HUDEP-2 (cell line): ENCODE results near the gene ATXN10.
"Not testable (repeated sequence)": the region's sequence is repeated elsewhere in the genome, so short reads cannot be mapped to it uniquely, and the experiment has no call there.

Experiments
- DNase-seq, 76 experiments: peaks; one replicate each; lab custom pipeline; 2025; ENCODE audit not compliant: unreplicated experiment in 76 of 76; lab: John Stamatoyannopoulos, UW

ATXN10 gene, protein sequence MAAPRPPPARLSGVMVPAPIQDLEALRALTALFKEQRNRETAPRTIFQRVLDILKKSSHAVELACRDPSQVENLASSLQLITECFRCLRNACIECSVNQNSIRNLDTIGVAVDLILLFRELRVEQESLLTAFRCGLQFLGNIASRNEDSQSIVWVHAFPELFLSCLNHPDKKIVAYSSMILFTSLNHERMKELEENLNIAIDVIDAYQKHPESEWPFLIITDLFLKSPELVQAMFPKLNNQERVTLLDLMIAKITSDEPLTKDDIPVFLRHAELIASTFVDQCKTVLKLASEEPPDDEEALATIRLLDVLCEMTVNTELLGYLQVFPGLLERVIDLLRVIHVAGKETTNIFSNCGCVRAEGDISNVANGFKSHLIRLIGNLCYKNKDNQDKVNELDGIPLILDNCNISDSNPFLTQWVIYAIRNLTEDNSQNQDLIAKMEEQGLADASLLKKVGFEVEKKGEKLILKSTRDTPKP

DNA sequence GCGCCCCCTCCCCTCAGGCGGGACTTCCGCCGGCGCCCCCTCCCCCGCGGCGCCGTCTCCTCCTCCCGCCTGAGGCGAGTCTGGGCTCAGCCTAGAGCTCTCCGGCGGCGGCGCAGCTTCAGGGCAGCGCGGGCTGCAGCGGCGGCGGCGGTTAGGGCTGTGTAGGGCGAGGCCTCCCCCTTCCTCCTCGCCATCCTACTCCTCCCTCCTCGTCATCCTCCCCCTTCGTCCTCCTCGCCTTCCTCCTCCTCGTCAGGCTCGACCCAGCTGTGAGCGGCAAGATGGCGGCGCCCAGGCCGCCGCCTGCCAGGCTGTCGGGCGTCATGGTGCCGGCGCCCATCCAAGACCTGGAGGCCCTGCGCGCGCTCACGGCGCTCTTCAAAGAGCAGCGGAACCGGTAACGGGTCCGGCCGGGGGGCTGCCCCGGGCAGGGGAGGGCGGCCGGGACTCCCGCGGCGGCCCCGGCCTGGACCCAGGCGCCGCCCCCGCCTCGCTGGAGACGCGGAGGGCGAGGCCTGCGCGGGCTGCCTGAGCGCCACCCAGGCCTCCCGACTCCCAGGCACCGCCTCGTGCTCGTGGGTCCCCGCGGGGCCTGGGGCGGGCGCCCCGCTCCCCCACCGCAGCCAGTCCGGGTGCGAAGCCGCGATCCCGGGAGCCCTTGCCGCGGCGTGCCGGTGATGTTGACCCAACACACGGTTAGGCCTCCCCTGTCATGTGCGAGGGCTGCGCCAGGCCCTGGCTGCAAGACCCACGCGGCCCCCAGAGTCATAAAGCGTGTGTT, at the start of gene ATXN10:
TSS of gene ATXN10 (plus strand) at position 52 of the 781 bp plus-strand sequence. CDS start at position 282, 230 bp downstream.
- DNase-seq, result peak in 62 of 76 experiments; percentile 12 to 83 (median 50)

DNA sequence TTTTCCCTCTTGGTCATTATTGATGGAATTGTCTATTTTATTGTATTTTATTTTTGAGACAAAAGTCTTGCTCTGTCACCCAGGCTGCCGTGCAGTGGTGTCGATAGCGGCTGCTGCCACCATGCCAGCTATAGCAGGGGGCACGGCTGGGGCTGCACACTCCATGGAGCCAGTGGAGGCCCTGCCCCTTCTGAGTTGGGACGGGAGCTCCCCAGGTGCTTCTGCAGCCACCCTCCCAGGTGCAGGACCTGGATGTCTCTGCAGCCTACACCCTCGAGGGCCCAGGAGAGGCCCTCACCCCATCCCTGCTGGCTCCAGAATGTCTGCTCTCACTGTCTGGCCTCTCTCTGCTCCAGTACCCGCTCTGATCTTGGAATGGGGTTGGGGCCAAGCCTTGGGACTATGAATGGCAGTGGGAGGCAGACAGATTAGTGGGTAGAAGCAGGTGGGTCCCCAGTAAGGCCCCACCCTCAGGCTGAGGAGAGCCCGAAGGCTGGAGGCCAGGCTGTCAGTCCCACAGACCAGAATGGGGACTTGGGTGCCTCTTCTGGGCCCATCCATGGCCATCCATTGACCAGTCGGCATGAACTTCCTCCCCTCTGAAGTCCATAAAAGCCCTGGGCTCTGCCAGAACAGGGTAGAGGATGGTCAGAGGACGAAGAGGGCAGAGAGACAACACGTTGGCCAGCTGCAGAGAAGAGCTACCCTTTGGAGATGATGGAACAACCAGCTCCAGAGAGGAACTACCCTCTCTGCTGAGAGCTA, 49.6 kb upstream of the ATXN10 start:
- no peak for DNase-seq

DNA sequence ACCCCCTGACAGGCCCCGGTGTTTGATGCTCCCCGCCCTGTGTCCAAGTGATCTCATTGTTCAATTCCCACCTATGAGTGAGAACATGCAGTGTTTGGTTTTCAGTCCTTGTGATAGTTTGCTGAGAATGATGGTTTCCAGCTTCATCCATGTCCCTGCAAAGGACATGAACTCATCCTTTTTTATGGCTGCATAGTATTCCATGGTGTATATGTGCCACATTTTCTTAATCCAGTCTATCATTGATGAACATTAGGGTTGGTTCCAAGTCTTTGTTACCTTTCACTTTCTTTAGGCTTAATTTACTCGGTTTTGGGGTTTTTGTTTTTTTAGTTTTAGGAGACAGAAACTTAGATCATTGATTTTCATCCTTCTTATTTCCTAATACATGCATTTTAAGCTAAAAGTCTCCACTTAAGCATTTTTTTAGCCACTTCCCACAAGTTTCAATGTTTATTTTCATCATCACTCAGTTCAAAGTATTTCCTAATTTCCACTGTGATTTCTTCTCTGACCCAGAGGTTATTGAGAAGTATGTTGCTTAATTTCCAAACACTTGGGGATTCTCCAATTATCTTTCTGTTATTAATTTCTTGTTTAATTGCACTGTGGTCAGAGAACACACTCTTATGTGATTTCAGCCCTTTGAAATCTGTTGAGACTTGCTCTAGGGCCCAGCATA, 48.0 kb upstream of the ATXN10 start:
- not testable (repeated sequence) for DNase-seq

DNA sequence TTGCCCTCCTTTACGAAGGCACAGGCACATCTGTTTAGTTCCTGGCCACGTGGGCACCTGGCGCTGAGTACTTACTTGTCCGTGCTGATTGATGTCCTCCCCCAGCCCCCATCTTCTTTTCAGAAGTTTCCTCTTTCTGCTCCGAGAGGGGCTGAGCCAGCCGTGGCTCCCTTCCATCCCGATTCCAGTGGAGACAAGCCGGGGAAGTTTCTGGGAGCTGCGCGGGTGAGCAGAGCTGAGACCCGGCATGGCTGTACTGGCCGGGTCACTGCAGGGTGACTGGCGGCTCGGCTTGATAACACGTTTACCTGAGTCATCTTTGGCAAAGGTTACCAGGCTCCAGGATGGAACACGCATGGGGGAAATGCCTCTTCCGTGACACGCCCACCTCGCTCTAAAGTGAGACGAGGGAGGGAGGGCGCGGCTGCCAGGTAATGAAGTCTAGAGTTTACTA, 45.4 kb upstream of the ATXN10 start:
- no peak for DNase-seq

DNA sequence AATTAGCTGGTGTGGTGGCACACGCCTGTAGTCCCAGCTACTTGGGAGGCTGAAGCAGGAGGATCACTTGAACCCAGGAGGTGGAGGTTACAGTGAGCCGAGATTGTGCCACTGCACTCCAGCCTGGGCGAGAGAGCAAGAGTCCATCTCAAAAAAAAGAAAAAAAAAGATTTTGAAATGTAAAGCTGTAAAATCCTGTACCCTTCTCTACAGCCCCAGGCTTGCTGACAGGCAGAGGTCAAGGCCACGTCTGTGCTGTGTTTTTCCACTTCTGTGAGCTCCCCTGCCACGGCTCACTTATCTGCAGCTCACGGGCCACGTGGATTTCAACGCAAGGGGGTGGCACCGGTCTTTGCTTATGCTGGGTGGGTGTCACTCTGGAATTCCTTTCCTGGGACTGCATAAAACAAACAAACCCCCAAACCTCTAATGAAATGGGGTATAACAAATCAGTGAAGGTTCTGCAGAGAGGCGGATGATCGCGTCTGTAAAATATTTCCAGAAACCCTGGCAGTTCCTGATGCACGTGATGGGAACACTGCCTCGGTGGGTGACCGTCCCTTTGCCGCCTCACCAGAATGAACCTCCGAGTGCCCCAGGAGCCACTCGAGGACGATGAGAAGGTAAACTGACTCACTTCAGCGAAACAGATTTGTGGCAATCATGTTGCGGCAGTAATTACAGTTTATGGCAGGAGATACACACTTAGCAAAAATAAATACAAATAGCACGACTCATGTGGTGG, 44.0 kb upstream of the ATXN10 start:
- no peak for DNase-seq

DNA sequence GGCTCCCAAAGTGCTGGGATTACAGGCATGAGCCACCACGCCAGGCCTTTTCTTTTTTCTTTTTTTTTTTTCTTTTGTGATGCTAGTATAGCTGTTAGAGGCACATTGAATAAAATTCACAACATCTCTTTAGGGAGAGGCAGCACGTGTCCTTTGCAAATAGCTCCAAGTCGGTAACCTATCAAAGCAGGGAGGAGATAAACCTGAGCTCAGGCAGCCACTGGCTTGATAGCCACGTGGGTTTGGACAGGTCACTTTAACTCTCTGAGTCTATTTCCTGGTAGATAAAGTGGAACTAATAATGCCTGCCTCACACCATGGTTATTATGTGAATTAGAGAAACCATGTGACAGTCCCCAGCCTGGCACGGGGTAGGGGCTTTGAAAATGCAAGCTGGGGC, 43.1 kb upstream of the ATXN10 start:
- DNase-seq, result no peak

DNA sequence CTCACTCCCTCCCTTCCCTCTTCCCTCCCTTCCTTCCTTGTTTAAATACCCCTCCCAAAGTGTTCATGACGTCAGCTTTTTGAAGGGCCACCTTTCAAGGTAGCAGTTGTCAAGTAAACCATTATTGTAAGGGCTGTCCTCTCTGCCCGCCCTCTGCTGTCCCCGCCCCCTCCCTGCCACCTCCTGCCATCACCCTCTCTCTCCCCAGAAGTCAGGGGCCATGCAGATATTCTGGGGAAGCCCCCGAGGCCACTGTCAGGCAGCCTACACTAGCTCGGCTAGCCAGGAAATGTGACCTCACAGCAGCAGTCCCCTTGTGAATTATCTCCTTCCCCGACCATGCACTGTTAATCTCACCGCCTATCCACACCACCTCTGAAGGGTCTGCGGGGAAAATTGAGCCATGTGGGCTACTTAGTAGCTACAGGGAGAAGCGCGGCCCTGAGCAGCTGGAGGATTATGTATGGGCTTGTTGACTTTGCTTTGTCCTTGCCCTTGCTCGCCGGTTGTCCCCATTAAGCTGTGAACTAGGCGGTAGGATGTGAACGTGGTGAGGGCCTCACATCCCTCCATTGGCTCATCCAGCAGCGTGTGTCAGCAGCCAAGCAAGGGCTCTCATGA, 42.1 kb upstream of the ATXN10 start:
- no peak for DNase-seq

DNA sequence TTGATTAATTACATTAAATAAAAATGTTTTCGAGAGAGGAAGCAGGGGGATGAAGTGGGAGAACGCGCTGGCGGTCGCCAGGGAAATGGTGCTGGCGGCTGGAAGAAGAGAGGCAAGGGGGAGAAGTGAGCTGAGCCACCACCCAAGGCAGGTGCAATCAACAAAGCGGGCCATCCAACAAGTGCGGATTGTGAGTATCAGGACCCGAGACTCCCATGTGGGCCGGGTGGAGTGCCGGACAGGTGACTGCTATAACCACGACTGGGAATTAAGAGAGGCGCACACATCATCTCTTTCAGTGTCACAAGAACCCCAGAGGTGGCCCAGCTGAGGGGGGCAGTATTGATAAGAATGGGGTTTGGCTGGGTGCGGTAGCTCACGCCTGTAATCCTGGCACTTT, 41.2 kb upstream of the ATXN10 start:
- DNase-seq, result no peak

DNA sequence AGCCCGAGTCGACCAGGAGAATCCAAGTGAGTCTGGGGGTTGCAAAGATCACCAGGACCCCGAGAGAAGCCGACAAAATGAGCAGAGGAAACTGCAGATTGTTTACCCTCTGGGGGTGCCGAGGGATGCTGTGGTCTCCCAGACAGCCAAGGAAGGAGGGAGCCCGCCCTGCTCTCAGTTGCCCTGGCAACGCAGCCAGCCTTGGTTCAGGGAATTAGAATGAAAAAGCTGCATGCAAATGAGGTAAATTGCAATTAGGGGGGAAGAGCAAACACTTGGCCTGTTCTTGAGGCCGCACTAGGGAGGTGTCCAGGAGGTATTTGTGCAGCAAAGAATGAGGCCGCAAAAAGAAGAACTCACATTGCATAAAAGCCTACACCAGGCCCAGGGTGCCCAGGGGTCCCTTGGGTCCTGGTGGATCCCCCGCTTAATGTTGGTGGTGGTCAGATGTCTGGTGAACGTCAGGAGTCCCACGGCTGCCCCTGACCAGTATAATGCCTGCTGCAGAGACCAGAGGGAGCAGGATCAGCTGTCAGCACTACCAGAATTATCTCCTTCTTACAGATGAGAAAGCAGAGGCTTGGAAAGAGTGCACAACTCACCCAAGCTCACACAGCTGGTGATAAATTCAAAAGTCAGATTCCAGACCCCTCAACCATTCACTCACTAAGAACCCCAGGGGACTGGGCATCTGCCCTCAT, 40.3 kb upstream of the ATXN10 start:
- no peak for DNase-seq

DNA sequence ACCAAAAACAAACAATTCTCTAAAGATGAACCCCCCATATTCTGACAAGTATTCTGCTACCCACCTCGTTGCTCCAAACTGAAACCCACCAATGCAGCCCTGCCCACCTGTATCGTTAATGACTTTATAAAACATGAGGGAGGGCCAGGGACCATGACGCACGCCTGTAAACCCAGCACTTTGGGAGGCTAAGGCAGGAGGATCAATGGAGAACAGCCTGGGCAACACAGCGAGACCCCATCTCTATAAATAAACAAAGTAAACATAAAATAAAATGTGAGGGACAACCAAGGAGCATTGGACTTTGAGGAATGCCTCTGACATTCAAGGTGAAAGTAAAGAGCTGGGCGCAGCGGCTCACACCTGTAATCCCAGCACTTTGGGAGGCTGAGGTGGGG, 39.8 kb upstream of the ATXN10 start:
- no peak for DNase-seq

DNA sequence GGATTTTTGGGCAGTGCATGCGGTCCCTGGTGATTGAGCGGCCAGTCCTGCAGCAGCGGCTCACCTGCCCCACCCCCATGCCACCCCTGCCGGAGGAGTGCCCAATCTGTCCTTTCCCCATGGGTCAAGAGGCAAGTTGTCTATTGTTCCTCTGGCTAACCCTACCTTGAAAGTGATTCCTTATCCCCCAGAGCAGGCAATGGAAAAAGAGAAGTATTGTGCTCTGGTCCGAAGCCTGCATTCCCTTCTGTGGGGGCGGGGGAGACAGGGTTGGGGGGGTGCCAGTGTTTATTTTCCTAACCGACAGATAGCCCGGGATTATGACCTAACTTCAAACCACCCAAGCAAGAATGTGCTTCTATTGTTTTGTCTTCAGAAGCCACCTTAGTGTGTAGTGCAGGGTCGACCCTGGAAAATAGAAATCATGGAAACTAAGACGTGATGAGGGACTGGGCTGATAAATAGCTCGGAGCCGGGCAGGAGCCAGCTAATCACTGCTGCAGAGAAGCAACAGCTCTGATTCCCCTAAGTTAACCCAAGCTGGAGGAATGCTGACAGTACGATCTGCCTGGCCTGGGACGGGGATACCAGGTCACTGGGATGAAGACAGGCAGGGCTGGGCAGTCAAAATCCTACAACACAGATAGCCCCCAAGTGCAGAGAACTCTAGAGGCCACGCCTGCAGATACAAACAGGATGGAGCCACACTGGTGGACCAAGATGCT, 38.7 kb upstream of the ATXN10 start:
- no peak for DNase-seq

DNA sequence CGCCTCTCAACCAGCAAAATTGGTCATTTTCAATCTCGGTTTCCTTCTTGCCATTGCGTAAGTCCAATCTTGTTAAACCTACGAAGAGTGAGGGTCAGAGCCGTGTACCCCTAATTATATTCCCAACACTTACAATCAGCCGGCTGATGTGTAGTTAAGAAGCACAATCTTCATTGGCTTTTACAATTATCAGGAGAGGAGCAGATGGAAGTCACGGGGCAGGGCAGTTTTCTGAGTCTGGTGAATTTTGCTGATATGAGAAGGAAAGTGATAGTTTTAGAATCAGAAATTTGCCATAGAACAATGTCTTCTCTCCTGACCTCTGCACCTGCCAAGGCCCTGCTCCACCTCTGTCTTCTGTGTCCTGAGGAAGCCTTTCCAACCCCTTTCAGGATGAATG, 35.0 kb upstream of the ATXN10 start:
- peak in 17 of 76 experiments; percentile 2 to 41 (median 9) for DNase-seq

DNA sequence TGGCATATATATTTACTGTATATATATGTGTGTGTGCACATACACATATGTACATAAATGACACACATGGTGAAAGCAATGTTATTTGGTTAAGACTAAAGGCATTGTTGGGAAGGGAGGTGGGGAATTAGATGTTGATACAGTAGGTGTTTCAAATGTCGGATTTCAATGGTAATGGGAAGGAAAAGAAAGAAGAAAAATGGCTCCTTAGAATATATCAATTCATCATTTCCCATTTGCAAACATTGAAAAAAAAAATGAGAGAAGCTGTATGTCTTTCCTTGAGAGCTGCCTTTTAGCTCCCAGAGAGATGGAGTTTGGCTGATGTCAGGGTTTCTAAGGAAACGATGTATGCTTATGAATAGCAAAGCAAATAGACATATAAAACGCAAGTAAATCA, 33.4 kb upstream of the ATXN10 start:
- no peak for DNase-seq

DNA sequence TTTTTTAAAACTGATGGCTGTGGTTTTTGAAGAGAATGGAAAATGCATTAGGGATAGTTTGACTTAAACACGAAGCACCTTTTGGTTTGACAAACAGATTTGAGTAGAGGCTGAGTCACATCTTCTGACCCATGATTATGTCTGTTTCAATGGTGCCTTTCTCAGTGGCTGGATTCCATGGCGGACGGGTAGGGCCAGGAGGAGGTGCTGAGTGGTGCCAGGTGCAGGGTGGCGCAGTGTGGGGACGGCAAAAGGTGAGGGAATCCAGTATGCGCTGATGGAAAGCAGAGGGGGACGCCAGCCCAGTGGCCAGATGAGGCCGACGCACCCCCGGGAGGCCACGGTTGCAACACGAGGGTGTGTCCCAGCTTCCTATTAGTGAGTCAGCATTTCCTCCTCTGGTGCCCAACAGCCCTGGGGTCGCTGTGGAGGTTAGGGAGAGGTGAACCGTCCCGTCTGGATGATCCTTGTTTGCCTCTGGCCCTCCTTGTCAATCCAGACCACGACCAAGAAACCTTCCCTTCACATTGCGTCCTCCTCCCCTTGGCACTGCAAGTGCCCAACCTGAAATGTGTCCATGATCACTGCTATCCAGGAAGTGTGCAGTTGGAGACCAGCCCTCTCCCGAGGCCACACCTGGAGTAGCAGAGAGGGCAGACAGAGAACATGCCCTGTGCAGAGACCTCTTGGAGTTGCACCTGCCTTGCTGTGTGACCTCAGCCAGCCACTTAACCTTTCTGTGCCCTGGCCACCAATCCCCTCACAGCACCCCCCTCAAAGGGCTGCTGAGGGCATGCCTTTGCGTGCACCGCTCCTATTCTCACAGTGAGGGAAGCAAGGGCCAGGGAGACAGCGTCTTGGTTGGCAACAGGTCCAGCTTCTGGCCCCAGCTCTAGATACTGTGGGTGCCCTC, 32.5 kb upstream of the ATXN10 start:
- peak in 8 of 76 experiments; percentile 1 to 36 (median 6) for DNase-seq

DNA sequence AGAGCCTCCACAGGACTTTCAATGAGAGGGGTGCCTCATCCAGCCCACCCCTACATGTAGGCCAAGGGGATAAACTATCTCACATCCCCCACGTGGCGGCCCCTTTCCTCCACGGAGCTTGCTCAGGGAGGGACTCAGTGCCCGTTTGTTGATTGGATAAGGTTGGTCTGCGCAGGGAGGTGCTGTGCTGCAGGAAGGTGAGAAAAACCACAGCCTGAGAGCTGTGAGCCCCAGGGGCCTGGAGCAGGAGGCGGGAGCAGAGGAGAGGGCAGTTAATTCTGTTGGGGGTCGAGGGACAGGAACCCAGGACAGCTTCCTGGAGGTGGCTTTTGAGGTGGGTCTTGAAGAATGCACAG, 31.9 kb upstream of the ATXN10 start:
- peak in 1 of 76 experiments; percentile 4 for DNase-seq

DNA sequence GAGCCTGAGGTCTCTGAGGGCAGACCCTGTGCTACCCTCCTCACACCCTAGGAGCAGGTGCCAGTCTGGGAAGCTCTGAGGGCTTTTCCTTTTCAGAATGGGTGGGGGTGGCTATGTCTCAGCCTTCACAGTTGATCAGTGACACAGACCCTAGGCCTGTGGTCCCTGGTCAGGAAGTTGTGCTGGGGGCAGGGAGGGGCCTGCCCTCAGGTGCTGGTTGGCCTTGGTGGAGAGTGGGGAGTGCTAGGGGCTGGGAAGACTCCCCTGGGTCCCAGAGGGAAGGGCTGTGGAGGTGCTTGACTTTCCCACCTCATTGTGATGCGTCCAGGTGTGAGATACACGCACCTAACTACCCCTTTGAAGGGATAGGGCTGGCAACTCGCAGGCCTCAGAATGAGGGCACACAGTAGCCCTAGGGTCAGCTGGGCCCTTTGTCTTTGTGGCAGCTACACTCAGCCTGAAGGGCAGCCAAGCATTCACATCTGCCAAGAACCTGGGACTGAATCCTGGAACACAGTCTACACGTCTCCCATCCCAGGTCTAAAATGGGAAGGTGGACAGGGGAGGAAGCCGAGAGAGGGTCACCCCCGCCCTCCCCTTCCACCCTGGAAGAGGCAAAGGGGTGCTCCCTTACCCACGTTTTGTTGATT, 31.2 kb upstream of the ATXN10 start:
- no peak for DNase-seq
